HAP-1 (cell line): ENCODE results near the gene CEP20.
"Not testable (repeated sequence)": the region's sequence is repeated elsewhere in the genome, so short reads cannot be mapped to it uniquely, and the experiment has no call there.

Experiments used
- DNase-seq, 2 experiments: peaks; one replicate each; pipeline ENCODE4 v3.0.0-alpha.2; 2016 to 2020; ENCODE audit warnings: low spot score in 2 of 2
- H3K27me3 ChIP-seq: fragments of 250-450 bp; sonication (Bioruptor Pico); 2 replicates; pipeline ENCODE4 v1.5.1; 2020; ENCODE audit warnings: low read depth, mild to moderate bottlenecking, moderate library complexity
- H3K36me3 ChIP-seq: fragments of 250-450 bp; sonication (Bioruptor Pico); replicated peaks from 2 replicates; pipeline ENCODE4 v1.5.1; 2020; ENCODE audit warnings: mild to moderate bottlenecking
- H3K4me1 ChIP-seq: fragments of 250-450 bp; sonication (Bioruptor Pico); 2 replicates; pipeline ENCODE4 v1.5.1; 2020; ENCODE audit warnings: mild to moderate bottlenecking
- H3K4me3 ChIP-seq: fragments of 250-450 bp; sonication (Bioruptor Pico); 2 replicates; pipeline ENCODE4 v1.5.1; 2020; ENCODE audit warnings: mild to moderate bottlenecking, moderate library complexity
- H3K9me3 ChIP-seq: fragments of 250-450 bp; sonication (Bioruptor Pico); 2 replicates; pipeline ENCODE4 v1.5.1; 2020; ENCODE audit warnings: mild to moderate bottlenecking, moderate library complexity
- in situ Hi-C: fragments of 300-500 bp; cut with MboI; formaldehyde crosslinking; loops from 3 replicates; pipeline ENCODE4 v1.14.3; 2020; ENCODE audit warnings: low sequenced_read_pairs, inconsistent platforms, mixed read lengths

CEP20 gene

DNA sequence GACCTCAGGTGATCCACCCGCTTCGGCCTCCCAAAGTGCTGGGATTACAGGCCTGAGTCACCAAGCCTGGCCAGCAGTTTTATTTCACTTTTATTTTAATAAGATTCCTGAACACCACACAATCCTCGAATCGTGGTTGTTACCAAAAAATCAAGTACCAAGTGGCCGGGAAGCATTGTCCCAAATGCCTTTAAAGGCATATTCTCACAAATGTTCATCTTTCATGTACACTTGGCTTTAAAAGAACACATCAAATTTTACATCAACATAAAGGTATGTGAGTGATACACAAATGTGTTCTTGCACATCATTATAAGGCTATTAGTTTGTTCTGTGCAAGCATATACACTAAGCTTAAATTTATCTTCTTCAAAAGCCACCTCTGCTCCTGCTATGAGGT lies 23.5 kb downstream of the CEP20 start:
- no peak for DNase-seq
- in situ Hi-C loops, result no loop called here
- no peaks in the 10 kb centered on the region for H3K9me3 ChIP-seq
- H3K27me3 ChIP-seq, result no peaks in the 10 kb centered on the region
- H3K4me1 ChIP-seq, result no peaks in the 10 kb centered on the region
- peaks cover 15% of the 10 kb centered on the region for H3K36me3 ChIP-seq
- no peak overlapping the region for H3K4me3 ChIP-seq

DNA sequence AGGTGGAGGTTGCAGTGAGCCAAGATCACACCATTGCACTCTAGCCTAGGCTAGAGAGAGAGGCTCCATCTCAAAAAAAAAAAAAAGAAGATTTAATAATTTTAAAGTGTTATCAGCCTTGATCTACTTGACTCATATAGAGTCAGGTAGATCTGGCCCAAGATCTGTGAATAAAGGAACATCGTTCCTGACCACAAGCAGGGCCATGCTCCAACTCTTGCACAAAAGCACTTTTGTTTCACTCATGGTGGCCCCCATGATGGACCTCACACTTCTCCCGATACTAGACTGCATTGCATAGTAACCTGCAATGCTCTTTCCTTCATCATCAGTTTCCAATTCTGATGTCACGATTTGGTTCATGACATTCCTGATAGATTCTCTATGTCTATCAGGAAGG lies 26.4 kb downstream of the CEP20 start:
- Histone ChIP-seq H3K36me3 (peaks cover 9% of the 10 kb centered on the region), H3K4me1 (no peaks in the 10 kb centered on the region), H3K9me3 (no peaks in the 10 kb centered on the region), H3K27me3 (peaks cover 12% of the 10 kb centered on the region), H3K4me3 (no peak overlapping the region)
- in situ Hi-C loops, result no loop called here
- no peak for DNase-seq

DNA sequence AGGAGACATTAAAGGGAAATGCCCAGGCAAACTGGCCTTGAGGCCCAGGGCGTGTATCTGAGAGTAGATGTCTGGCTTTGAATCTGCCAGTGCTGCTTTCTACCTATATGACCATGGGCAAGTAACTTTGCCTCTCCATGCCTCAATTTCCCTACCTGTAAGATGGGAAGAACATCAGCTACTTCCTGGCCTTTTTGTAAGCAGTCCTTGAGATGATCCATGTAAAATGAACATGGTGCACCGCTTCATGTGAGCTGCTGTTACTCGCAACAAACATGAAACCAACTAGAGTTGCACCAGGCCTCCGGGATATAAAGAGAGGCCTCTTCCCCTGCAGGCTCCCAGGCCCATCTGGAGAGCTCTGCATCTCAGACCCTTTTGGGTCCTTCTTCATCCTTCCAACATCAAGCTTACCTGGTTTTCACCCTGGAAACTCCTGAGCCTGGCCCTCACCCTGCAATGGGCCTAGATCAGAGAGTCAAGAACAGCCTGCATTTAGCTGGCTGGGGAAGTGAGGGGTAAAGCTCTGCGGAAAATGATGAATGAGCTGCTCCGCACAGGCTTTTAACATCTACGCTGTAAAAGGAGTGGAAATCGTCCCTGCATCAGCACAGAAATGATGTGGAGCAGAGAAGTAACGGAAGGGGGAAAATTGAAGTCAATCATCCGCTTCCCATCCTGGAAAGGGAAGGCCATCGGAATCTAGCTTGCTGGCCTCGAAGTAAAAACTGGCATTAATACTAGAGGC lies 29.3 kb downstream of the CEP20 start:
- no peak overlapping the region for H3K4me3 ChIP-seq
- H3K36me3 ChIP-seq, result no peaks in the 10 kb centered on the region
- DNase-seq, result no peak
- H3K4me1 ChIP-seq, result no peaks in the 10 kb centered on the region
- peaks cover 32% of the 10 kb centered on the region for H3K27me3 ChIP-seq
- in situ Hi-C loops, result no loop called here
- no peaks in the 10 kb centered on the region for H3K9me3 ChIP-seq

DNA sequence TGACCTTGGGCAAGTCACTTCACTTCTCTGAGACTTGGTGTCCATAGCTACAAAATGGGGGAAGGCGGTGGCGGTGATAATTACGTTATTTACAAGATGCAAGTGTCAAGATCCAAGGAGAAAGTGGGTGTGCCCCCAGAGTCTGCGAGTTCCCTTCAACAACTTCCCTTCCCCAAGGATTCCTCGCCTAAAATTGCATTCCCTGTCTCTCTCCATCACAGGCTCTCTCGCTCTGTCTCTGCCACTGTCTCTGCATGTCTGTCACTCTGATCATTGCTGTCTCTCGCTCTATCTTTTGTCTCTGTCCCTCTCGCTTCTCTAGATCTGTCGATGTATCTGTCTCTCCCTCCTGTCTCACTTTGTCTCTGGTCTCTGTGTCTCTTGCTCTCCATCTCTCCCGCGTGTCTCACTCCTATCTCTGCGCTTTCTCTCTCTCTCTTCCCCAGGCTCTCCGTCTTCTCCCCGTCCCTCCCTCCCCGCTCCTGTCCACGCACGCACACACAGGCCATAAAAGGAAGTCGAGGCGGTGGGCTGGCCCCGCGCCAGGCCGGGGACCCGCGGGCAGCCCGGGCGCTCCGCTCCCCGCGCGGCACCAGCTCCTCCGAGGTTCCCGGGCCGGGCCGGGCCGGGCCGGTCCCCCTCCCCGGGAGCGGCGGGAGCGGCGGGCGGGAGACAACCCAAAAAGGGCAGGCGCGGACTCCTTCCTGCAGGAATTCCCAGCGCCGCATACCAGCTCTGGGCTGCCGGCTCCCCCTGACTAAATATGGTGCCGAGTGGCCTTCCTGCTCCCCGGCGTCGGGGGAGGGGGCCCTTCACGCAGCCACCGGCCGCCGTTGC lies 30.5 kb downstream of the CEP20 start:
- no peak overlapping the region for H3K4me3 ChIP-seq
- H3K4me1 ChIP-seq, result no peaks in the 10 kb centered on the region
- peaks cover 33% of the 10 kb centered on the region for H3K27me3 ChIP-seq
- in situ Hi-C loops, result no loop called here
- no peaks in the 10 kb centered on the region for H3K9me3 ChIP-seq
- no peak for DNase-seq
- H3K36me3 ChIP-seq, result no peaks in the 10 kb centered on the region

DNA sequence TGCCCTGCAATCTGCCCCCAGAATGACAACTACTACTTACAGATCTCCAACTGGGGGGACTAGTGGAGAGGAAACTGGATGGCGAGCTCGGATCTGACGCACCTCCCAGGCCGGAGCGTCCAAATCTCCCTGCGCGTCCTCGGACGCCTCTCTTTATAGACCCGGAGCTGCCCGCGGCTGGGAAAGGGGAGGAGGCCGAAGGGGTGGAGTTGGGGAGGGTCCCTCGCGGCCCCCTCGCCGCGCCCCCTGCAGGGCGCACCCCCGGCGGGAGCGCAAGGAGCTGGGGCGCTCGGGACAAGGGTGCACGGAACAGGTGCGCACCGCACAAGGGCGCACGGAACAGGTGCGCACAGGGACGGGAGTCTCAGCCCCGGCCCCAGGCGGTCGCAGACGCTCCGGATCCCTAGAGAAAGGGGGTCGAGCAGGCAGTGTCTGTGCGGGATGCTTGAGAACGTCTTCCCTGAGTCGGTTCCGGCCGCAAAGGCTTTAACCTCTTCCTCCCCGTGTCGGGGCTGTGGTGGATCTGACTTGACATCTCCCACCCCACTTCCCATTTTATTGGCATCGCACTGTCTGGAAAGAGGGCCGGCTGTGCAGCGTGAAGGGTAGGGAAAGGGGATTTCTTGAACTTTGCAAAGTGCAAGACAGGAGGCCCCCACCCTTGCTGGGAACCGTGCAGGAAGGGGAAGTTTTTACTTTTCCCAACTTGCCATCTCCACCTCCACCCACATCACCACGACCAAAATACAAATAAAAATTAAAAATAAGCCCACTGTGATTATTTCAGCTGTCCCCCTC lies 31.3 kb downstream of the CEP20 start, which contains the start of gene MYH11:
MYH11 (minus strand) TSS at position 128 of the 798 bp plus-strand sequence. CDS start 18,776 bp downstream, outside the sequence.
- H3K4me1 ChIP-seq, result no peaks in the 10 kb centered on the region
- H3K36me3 ChIP-seq, result no peaks in the 10 kb centered on the region
- no peaks in the 10 kb centered on the region for H3K9me3 ChIP-seq
- no peak for DNase-seq
- H3K4me3 ChIP-seq, result no peak within 1 kb of the TSS
- in situ Hi-C loops, result no loop called here
- peaks cover 33% of the 10 kb centered on the region for H3K27me3 ChIP-seq

DNA sequence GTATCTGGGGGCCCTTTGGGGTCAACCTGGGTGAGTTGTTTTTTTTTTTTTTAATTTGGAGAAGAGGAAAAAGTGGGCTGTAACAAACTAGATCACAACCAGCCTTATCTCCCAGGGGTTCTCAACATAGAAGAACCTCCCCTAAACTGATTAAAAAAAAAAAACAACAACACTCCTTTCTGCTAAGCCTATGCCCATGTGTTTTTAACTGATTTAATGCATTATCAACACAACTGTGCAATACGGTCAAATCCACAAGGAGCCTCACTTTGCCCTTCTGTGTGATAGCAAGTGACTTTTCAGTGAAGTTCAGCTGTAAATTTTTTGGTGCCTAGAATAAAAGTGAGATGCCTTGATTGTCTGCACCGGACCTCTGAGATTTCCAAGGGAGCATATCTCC lies 32.2 kb downstream of the CEP20 start:
- no peaks in the 10 kb centered on the region for H3K36me3 ChIP-seq
- H3K9me3 ChIP-seq, result no peaks in the 10 kb centered on the region
- no peak overlapping the region for H3K4me3 ChIP-seq
- in situ Hi-C loops, result no loop called here
- H3K4me1 ChIP-seq, result no peaks in the 10 kb centered on the region
- H3K27me3 ChIP-seq, result peaks cover 33% of the 10 kb centered on the region
- DNase-seq, result no peak

DNA sequence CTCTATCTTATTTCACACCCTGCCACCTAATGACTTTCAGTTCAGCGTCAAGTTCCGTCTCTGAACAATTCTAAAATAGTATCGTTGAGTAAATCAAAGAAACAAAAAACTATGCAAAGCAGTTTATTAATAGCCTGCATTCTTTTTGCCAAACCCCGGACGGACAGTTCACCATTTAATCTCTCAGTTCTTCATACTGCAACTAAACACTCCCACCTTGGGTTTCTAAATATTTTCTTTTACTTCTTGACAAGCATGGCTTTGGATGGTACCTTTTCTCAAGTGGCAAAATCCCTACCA lies 32.7 kb downstream of the CEP20 start:
- Histone ChIP-seq H3K36me3 (no peaks in the 10 kb centered on the region), H3K9me3 (no peaks in the 10 kb centered on the region), H3K27me3 (peaks cover 33% of the 10 kb centered on the region), H3K4me1 (no peaks in the 10 kb centered on the region), H3K4me3 (no peak overlapping the region)
- in situ Hi-C loops, result no loop called here
- DNase-seq, result no peak

DNA sequence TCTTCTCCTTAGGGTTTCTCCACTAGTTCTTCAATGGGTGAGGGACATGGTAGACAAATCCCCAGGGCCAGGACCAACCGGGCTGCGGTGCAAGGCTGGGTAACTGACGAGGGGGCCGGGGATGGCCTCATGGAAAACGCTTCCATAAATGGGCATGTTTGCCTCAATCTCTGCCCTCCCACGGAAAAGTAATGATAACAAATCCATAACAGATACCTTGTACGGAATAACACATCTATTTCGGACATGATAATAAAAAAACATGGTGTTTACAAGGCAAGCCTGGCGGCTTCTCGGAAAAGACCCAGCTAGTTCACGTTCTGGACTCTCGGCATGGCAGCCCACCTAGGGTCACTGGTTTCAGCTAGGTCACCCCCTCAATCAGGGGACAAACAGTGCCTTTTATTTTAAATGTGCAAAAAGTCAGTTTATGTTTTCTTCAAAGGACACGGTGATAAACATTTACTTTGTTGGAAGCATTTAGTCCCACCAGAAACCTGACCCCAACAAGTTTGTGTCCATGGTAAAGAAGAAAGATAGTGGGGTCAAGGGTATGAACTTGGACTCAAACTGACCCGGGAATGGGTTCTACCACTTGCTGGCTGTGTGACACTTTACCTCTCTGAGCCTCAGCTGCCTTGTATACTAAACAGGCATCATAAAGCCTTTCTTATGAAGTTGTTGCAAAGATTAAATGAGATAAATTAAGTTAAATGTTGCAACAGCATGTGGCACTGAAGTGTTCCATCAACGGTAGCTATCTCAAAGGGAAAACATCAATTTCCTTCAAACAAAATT lies 33.3 kb downstream of the CEP20 start:
- in situ Hi-C loops, result no loop called here
- Histone ChIP-seq H3K4me3 (no peak overlapping the region), H3K27me3 (peaks cover 33% of the 10 kb centered on the region), H3K36me3 (no peaks in the 10 kb centered on the region), H3K4me1 (no peaks in the 10 kb centered on the region), H3K9me3 (no peaks in the 10 kb centered on the region)
- DNase-seq, result no peak

DNA sequence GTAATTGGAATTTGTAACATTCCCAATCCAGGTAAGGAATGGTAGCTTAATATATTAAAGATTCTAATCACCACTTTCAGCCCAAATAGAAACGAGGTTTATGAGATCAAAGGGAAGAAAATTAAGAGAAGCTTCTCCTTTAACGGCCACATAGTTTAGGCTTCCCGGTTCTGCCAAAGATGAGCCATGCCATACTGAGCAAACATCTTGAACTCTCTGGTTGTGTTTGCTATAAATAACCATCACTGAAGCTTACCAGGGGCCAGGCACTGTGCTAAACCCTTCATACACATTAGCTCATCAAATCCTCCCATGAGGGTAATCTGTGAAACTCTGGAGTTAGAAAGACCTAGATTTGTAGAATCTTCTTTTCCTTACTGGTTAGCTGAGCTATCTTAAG lies 34.3 kb downstream of the CEP20 start:
- no peak for DNase-seq
- Histone ChIP-seq H3K4me3 (no peak overlapping the region), H3K4me1 (no peaks in the 10 kb centered on the region), H3K27me3 (peaks cover 33% of the 10 kb centered on the region), H3K36me3 (no peaks in the 10 kb centered on the region), H3K9me3 (no peaks in the 10 kb centered on the region)
- in situ Hi-C loops, result no loop called here

DNA sequence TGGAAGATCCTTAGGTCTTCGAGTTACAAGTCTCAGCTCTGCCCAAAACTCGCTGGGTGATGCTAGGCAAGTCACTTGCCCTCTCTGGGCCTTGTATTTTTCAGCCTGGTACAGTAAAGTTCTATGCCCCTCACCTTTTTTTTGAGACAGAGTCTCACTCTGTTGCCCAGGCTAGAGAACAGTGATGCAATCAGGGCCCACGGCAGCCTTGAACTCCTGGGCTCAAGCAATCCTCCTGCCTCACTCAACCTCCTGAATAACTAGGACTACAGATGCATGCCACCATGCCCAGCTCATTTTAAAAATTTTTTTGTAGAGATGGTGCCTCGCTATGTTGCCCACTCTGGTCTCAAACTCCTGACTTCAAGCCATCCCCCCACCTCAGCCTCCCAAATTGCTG lies 35.4 kb downstream of the CEP20 start:
- H3K4me3 ChIP-seq, result no peak overlapping the region
- H3K36me3 ChIP-seq, result no peaks in the 10 kb centered on the region
- H3K4me1 ChIP-seq, result no peaks in the 10 kb centered on the region
- no peaks in the 10 kb centered on the region for H3K9me3 ChIP-seq
- in situ Hi-C loops, result no loop called here
- no peak for DNase-seq
- H3K27me3 ChIP-seq, result peaks cover 30% of the 10 kb centered on the region

DNA sequence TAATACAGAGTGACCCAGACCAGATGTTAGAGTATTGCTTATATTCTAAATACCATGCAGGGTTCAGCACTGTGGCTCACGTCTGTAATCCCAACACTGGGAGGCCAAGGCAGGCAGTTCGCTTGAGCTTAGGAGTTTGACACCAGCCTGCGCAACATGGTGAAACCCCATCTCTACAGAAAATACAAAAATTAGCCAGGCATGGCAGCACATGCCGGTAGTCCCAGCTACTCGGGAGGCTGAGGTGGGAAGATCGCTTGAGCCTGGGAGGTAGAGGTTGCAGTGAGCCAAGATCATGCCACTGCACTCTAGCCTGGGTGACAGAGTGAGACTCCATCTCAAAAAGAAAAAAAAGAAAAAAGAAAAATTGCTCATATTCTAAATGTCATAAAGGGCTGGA lies 37.8 kb downstream of the CEP20 start:
- DNase-seq, H3K27me3 ChIP-seq, in situ Hi-C loops, H3K36me3 ChIP-seq, H3K9me3 ChIP-seq, H3K4me3 ChIP-seq, H3K4me1 ChIP-seq: not testable (repeated sequence)

DNA sequence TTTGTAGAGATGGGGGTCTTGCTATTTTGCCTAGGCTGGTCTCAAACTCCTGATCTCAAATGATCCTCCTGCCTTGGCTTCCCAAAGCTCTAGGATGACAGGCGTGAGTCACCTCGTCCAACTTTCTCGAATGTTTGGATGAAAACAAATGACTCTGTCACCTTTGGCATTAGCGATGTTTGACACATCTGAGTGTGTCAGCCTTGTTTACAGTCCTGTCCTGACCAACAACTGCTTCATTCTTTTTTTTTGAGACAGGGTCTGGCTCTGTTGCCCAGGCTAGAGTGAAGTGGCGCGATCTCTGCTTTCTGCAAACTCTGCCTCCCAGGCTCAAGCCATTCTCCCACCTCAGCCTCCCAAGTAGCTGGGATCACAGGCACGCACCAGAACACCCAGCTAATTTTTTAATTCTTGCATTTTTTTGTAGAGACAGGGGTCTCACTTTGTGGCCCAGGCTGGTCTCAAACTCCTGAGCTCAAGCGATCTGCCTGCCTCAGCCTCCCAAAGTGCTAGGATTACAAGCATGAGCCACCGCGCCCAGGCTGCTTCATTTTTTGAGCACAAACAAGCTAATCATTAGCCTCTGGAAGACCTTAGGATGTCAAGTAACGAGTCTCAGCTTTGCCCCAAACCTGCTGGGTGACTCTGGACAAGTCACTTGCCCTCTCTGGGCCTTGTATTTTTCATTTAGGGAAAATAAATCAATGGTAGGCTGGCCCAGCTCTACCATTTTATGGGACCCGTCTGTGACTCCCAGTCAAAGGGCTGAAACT lies 39.0 kb downstream of the CEP20 start:
- Histone ChIP-seq H3K9me3 (no peaks in the 10 kb centered on the region), H3K27me3 (peaks cover 3% of the 10 kb centered on the region; the same call in 1 of the 2 replicates), H3K4me3 (no peak overlapping the region), H3K36me3 (no peaks in the 10 kb centered on the region), H3K4me1 (no peaks in the 10 kb centered on the region)
- DNase-seq, result no peak
- in situ Hi-C loops, result no loop called here
